NB4 (cell line): ENCODE data around the gene RPS6KA1.

Experiments
- MYC ChIP-seq: IDR thresholded peaks from 2 replicates; pipeline ENCODE4 v1.6.1; 2011; ENCODE audit warnings: low read depth, low read length
- POLR2A ChIP-seq: IDR thresholded peaks from 2 replicates; pipeline ENCODE4 v1.6.1; 2011; ENCODE audit warnings: mild to moderate bottlenecking; ENCODE audit not compliant: insufficient read length; ENCODE audit errors: extremely low read depth
- TF ChIP-seq, protein P1 (sequence below): IDR thresholded peaks from one replicate; pipeline ENCODE4 v1.5.1; 2012; ENCODE audit warnings: low read depth, low read length
- TF ChIP-seq, protein P2 (sequence below): IDR thresholded peaks from 2 replicates; pipeline ENCODE4 v1.6.1; 2011; ENCODE audit warnings: low read depth, low read length

DNA sequence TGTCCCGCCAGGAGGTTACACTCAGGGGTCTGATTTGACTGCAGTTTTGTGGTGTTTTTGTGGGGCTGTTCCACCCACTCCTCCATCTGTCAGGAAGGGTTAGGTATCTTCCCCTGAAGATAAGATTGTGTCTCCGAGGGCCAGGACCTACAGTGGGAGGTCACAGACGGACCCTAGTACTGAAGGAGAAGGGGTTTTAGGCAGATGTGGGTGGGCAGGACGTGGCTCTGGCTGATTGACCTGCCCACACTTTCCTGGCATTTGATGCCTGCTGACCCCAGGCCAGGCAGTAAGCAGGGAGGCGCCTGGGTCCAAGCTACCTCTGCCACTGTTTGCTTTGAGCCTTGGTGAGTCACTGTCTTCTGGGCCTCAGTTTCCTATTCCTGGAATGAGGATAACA is 13.9 kb downstream of the RPS6KA1 start:
- TF ChIP-seq, protein P1, sequence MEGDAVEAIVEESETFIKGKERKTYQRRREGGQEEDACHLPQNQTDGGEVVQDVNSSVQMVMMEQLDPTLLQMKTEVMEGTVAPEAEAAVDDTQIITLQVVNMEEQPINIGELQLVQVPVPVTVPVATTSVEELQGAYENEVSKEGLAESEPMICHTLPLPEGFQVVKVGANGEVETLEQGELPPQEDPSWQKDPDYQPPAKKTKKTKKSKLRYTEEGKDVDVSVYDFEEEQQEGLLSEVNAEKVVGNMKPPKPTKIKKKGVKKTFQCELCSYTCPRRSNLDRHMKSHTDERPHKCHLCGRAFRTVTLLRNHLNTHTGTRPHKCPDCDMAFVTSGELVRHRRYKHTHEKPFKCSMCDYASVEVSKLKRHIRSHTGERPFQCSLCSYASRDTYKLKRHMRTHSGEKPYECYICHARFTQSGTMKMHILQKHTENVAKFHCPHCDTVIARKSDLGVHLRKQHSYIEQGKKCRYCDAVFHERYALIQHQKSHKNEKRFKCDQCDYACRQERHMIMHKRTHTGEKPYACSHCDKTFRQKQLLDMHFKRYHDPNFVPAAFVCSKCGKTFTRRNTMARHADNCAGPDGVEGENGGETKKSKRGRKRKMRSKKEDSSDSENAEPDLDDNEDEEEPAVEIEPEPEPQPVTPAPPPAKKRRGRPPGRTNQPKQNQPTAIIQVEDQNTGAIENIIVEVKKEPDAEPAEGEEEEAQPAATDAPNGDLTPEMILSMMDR = no peak
- TF ChIP-seq MYC = no peak
- TF ChIP-seq POLR2A = no peak
- TF ChIP-seq, protein P2, sequence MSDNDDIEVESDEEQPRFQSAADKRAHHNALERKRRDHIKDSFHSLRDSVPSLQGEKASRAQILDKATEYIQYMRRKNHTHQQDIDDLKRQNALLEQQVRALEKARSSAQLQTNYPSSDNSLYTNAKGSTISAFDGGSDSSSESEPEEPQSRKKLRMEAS = no peak
